SK-N-MC (cell line): ENCODE data around the gene KRT2.

Source experiments
- DNase-seq: peaks from one replicate; pipeline ENCODE4 v3.0.0-alpha.2; 2011; ENCODE audit warnings: low read depth, low spot score
- H3K27ac ChIP-seq: fragments of 200-600 bp; sonication (generic); 2 replicates; pipeline ENCODE4 v1.5.1; 2016; ENCODE audit warnings: mixed run types
- H3K36me3 ChIP-seq: fragments of 200-600 bp; sonication (generic); 2 replicates; pipeline ENCODE4 v1.6.1; 2017; ENCODE audit warnings: antibody characterized with exemption, low read length, mixed read lengths; ENCODE audit not compliant: insufficient read depth
- H3K4me3 ChIP-seq: fragments of 200-600 bp; sonication (generic); 2 replicates; pipeline ENCODE4 v1.5.1; 2016
- H3K9ac ChIP-seq: fragments of 200-600 bp; sonication (generic); 2 replicates; pipeline ENCODE4 v1.8.0; 2017; ENCODE audit warnings: mixed run types, mixed read lengths; ENCODE audit not compliant: insufficient read length
- H3K9me3 ChIP-seq: fragments of 200-600 bp; sonication (generic); 2 replicates; pipeline ENCODE4 v1.6.1; 2017; ENCODE audit warnings: low read depth, mild to moderate bottlenecking, antibody characterized with exemption, low read length, moderate library complexity, mixed read lengths
- EZH2 ChIP-seq: fragments of 200-600 bp; sonication (generic); IDR thresholded peaks from one replicate; pipeline ENCODE4 v1.6.1; 2017; ENCODE audit warnings: antibody characterized with exemption
- FOXP2 ChIP-seq: optimal IDR thresholded peaks from 2 replicates; pipeline ENCODE3; 2011; ENCODE audit warnings: mild to moderate bottlenecking, moderate library complexity; ENCODE audit not compliant: insufficient read depth; ENCODE audit errors: extremely low read length, control extremely low read depth
- POLR2AphosphoS5 ChIP-seq: IDR thresholded peaks from 2 replicates; pipeline ENCODE4 v1.6.1; 2012; ENCODE audit warnings: mild to moderate bottlenecking, low read depth, low read length, borderline replicate concordance

The KRT2 gene

GRCh38 chr12:52632656-52633055, 19.4 kb downstream of the KRT2 start:
- no peaks in the 10 kb centered on the region for H3K36me3 ChIP-seq
- DNase-seq = no peak
- TF ChIP-seq POLR2AphosphoS5 = no peak
- no peak for TF ChIP-seq FOXP2
- TF ChIP-seq EZH2 = no peak
- H3K9ac ChIP-seq = no peak overlapping the region
- no peak overlapping the region for H3K4me3 ChIP-seq
- no peaks in the 10 kb centered on the region for H3K9me3 ChIP-seq
- no peak overlapping the region for H3K27ac ChIP-seq

GRCh38 chr12:52631676-52632459, 20.1 kb downstream of the KRT2 start:
- H3K4me3 ChIP-seq = no peak overlapping the region
- DNase-seq = no peak
- no peaks in the 10 kb centered on the region for H3K36me3 ChIP-seq
- H3K27ac ChIP-seq = no peak overlapping the region
- no peak overlapping the region for H3K9ac ChIP-seq
- no peaks in the 10 kb centered on the region for H3K9me3 ChIP-seq
- TF ChIP-seq POLR2AphosphoS5 = no peak
- TF ChIP-seq FOXP2 = no peak
- TF ChIP-seq EZH2 = no peak

DNA sequence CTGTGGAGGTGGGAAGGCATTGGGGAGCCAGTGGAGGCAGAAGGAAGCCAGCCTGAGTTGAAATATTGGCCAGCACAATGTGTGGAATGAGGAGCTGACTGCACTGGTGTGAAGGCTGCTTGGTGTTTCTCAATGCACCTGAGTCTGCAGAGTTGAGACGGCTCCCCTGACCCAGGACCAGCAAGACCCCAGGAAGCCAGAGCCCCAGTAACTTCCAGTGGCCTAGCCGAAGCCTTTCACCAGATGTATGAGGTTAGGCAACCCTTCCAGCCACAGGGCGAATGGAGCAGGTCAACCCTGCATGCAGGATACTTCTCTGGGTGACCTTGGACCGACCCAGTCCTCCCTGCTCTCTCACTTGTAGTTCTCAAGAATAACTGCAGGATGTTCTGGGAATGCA, 20.7 kb downstream of the KRT2 start:
- TF ChIP-seq EZH2 (no peak), FOXP2 (no peak), POLR2AphosphoS5 (no peak)
- Histone ChIP-seq H3K27ac (no peak overlapping the region), H3K9ac (no peak overlapping the region), H3K4me3 (no peak overlapping the region), H3K9me3 (no peaks in the 10 kb centered on the region), H3K36me3 (no peaks in the 10 kb centered on the region)
- no peak for DNase-seq

GRCh38 chr12:52630599-52631200, 21.3 kb downstream of the KRT2 start:
- Histone ChIP-seq H3K36me3 (no peaks in the 10 kb centered on the region), H3K9me3 (no peaks in the 10 kb centered on the region), H3K27ac (no peak overlapping the region), H3K4me3 (no peak overlapping the region), H3K9ac (no peak overlapping the region)
- DNase-seq = no peak
- TF ChIP-seq POLR2AphosphoS5 = no peak

DNA sequence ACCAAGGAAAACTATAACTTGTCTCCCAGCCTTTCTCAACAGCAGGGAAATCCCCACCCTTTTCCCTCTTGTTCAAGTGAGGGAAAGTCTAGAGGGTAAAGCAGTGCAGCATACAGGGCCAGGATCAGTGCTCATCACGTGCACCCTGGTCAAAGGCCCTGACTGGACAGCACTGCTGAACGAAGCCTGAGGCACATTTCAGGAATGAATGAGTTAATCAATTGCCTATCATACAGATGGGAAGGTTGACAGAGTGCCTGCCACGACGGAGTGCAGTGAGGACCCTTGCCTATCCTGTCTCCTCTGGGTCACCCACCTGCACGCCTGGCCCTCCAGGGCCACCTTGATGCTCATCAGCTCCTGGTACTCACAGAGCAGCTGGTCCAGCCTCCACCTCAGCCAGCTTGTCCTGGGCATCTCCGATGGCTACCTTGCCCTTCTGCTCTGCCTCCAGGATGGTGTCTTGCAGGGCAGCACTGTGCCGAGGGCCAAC, 22.0 kb downstream of the KRT2 start:
- DNase-seq = no peak
- no peak overlapping the region for H3K27ac ChIP-seq
- H3K4me3 ChIP-seq = no peak overlapping the region
- TF ChIP-seq FOXP2 (no peak), POLR2AphosphoS5 (no peak), EZH2 (no peak)
- H3K36me3 ChIP-seq = no peaks in the 10 kb centered on the region
- no peak overlapping the region for H3K9ac ChIP-seq
- no peaks in the 10 kb centered on the region for H3K9me3 ChIP-seq

GRCh38 chr12:52629281-52630007, 22.6 kb downstream of the KRT2 start:
- TF ChIP-seq EZH2 (no peak), POLR2AphosphoS5 (no peak), FOXP2 (no peak)
- Histone ChIP-seq H3K9me3 (no peaks in the 10 kb centered on the region), H3K9ac (no peak overlapping the region), H3K4me3 (no peak overlapping the region), H3K27ac (no peak overlapping the region), H3K36me3 (no peaks in the 10 kb centered on the region)
- DNase-seq = no peak

DNA sequence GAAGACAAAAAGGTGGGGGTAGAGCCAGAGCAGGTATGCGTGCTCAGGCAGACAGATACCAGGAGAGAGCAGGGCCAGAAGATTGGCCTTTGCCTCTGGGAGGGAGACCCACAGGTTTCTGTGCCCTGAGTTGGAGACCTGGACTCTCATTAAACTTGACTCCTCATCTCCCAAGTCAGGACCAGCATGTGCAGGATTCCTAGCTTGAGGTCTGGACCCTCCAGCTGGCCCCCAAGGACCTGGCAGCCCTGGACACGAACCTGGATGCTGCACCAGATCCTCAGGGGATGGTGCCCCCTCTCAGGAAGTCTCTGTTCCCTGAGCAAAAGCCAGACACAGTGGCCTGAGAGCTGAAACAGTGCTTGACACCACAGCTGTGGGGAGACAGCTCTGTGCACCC, 23.2 kb downstream of the KRT2 start:
- DNase-seq = no peak
- H3K9me3 ChIP-seq = no peaks in the 10 kb centered on the region
- no peaks in the 10 kb centered on the region for H3K36me3 ChIP-seq
- no peak for TF ChIP-seq FOXP2
- no peak for TF ChIP-seq POLR2AphosphoS5
- TF ChIP-seq EZH2 = no peak
- H3K4me3 ChIP-seq = no peak overlapping the region
- H3K9ac ChIP-seq = no peak overlapping the region
- H3K27ac ChIP-seq = no peak overlapping the region

GRCh38 chr12:52628111-52628507, 23.9 kb downstream of the KRT2 start:
- DNase-seq = no peak
- TF ChIP-seq EZH2 (no peak), FOXP2 (no peak), POLR2AphosphoS5 (no peak)

More at GRCh38 chr12:52628111-52628507, 23.9 kb downstream of the KRT2 start:
- Histone ChIP-seq H3K9ac (no peak overlapping the region), H3K4me3 (no peak overlapping the region), H3K27ac (no peak overlapping the region), H3K36me3 (no peaks in the 10 kb centered on the region), H3K9me3 (no peaks in the 10 kb centered on the region)
